ENCODE measurements around the gene ADAMTS12. TPM values are rescaled to one million over a fixed set of nuclear protein-coding genes. Genes with fewer than 3 reads are reported as not detected.

The ADAMTS12 gene
- total RNA-seq, 4 donors from 2014 or later: 0.60 to 4.1 (median 1.3) TPM

- H3K27me3 ChIP-seq: no peaks in the 10 kb centered on the region
- DNase-seq: no peak
- no peak overlapping the region for H3K27ac ChIP-seq
- WGBS, 2 donors (ENCODE audit: low coverage in 1 of 2): 87% methylated on average over 3 of the region's 3 CpGs; no CpG with 5 or more reads in 1 of the 2 donors
- TF ChIP-seq EP300 (IDR thresholded peaks at IDR 0.05; ENCODE audit: low read depth): no peak
- no peak for TF ChIP-seq POLR2A (IDR thresholded peaks at IDR 0.05)
- no peak for TF ChIP-seq POLR2AphosphoS5 (IDR thresholded peaks at IDR 0.05)
- no peak for TF ChIP-seq CTCF (IDR thresholded peaks at IDR 0.05)
- intact Hi-C loops (cut with DNase I; ENCODE audit: low total_unique reads) (no loop called here), in situ Hi-C loops (cut with MboI; ENCODE audit: low pct_ligation_motif_present in 1 of 4, low pct_unique_long_range_greater_than_20kb in 1 of 4, low sequenced_read_pairs in 3 of 4) (no loop called here)
- H3K4me1 ChIP-seq: no peaks in the 10 kb centered on the region
- no peaks in the 10 kb centered on the region for H3K36me3 ChIP-seq
- H3K9me3 ChIP-seq: no peaks in the 10 kb centered on the region
- no peak overlapping the region for H3K4me3 ChIP-seq
Observed at GRCh38 chr5:33531037-33531298, 360.8 kb downstream of the ADAMTS12 start.

DNA sequence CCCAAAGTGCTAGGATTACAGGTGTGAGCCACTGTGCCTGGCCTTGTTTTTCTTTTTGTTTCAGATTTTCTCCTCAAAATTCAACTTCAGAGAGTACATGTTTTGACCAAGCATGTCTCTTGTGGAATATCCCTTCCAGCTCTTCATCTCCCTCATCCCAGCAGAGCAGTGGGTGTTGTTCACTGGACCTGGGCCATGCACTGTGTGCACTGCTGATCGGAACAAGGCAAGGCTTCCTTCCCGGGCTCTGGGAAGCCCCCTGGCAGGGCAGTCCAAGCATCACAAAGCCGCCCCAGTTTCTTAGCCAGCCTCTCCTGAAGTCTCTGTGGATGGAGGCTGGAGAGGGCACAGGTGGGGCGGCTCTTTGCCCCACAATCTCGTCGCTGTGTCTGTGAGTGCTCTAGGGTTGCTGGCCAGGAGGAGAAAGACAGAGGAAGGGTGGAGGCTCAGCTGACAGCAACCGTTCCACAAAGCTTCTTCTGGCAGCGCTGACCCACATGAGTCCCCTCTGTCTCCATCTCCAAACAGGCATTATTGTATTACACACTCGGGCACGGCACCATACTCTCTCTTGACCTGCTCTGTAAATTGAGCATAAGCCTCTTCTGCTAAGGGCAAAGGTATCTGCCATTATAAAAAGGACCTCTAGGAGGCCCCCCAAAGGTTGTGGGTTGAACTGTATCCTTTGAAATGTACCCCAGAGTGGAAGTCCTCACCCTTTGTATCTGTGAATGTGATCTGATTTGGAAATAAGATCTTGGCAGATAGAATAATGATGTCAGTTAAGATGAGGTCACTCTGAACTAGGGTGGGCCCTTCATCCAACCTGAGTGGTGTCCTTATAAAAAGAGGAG, 361.4 kb downstream of the ADAMTS12 start:
- no peak for DNase-seq
- intact Hi-C loops (cut with DNase I; ENCODE audit: low total_unique reads) (no loop called here), in situ Hi-C loops (cut with MboI; ENCODE audit: low pct_ligation_motif_present in 1 of 4, low pct_unique_long_range_greater_than_20kb in 1 of 4, low sequenced_read_pairs in 3 of 4) (no loop called here)
- no peaks in the 10 kb centered on the region for H3K4me1 ChIP-seq
- H3K9me3 ChIP-seq: no peaks in the 10 kb centered on the region
- H3K36me3 ChIP-seq: no peaks in the 10 kb centered on the region
- no peak overlapping the region for H3K27ac ChIP-seq
- TF ChIP-seq CTCF (IDR thresholded peaks at IDR 0.05) (no peak), POLR2A (IDR thresholded peaks at IDR 0.05) (no peak), EP300 (IDR thresholded peaks at IDR 0.05; ENCODE audit: low read depth) (no peak), POLR2AphosphoS5 (IDR thresholded peaks at IDR 0.05) (no peak)
- WGBS, 2 donors (ENCODE audit: low coverage in 1 of 2): 83% methylated on average over 10 of the region's 10 CpGs; no CpG with 5 or more reads in 1 of the 2 donors
- H3K4me3 ChIP-seq: no peak overlapping the region
- H3K27me3 ChIP-seq: no peaks in the 10 kb centered on the region

DNA sequence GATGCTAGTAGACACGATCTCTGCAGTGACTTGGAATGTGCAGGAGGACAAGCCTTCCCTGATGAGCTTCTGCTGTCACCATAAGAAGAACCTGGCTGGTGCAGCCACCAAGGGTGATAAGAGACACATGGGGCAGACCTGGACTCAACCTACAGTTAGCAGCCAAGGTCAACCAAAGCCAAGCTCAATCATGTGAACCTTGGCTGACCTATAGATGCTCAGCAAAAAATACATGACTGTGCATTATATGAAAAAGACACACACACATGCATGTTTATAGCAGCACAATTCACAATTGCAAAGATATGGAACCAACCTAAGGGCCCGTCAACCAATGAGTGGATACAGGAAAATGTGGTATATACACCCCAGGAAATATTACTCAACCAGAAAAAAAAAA, 364.1 kb downstream of the ADAMTS12 start:
- intact Hi-C loops (cut with DNase I; ENCODE audit: low total_unique reads) (no loop called here), in situ Hi-C loops (cut with MboI; ENCODE audit: low pct_ligation_motif_present in 1 of 4, low pct_unique_long_range_greater_than_20kb in 1 of 4, low sequenced_read_pairs in 3 of 4) (no loop called here)
- TF ChIP-seq CTCF (IDR thresholded peaks at IDR 0.05) (no peak), POLR2A (IDR thresholded peaks at IDR 0.05) (no peak), EP300 (IDR thresholded peaks at IDR 0.05; ENCODE audit: low read depth) (no peak), POLR2AphosphoS5 (IDR thresholded peaks at IDR 0.05) (no peak)
- no peaks in the 10 kb centered on the region for H3K36me3 ChIP-seq
- H3K27ac ChIP-seq: no peak overlapping the region
- no peaks in the 10 kb centered on the region for H3K4me1 ChIP-seq
- no peaks in the 10 kb centered on the region for H3K27me3 ChIP-seq
- no peak overlapping the region for H3K4me3 ChIP-seq
- H3K9me3 ChIP-seq: no peaks in the 10 kb centered on the region
- 87 to 93% methylated on average over 1 to 2 of the region's 2 CpGs for WGBS, 2 donors (ENCODE audit: low coverage in 1 of 2)
- DNase-seq: no peak

DNA sequence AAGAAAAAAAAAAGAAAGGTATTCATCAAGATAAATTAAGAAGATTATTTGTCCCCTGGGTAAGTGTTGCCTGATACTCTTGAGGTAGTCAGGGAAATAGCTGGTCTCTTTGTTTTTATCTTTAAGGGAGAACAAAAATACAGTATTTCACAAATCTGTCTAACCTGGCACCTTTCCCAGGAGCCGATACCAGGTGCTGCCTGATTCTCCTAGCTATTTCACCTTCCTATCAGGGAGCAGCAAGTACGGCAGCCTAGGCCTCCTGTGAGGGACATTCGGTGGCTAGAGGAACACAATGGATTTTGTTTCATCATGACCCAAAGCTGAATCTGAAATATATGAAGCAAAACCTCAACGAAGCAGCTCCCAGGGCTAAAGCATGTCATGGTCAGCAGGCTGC, 365.0 kb downstream of the ADAMTS12 start:
- H3K27ac ChIP-seq: no peak overlapping the region
- H3K4me1 ChIP-seq: no peaks in the 10 kb centered on the region
- no peak for DNase-seq
- H3K9me3 ChIP-seq: no peaks in the 10 kb centered on the region
- WGBS, 2 donors (ENCODE audit: low coverage in 1 of 2): 50 to 56% methylated on average over 2 to 4 of the region's 4 CpGs
- in situ Hi-C loops (cut with MboI; ENCODE audit: low pct_ligation_motif_present in 1 of 4, low pct_unique_long_range_greater_than_20kb in 1 of 4, low sequenced_read_pairs in 3 of 4): no loop called here
- no peaks in the 10 kb centered on the region for H3K36me3 ChIP-seq
- H3K27me3 ChIP-seq: no peaks in the 10 kb centered on the region
- intact Hi-C loops (cut with DNase I; ENCODE audit: low total_unique reads): no loop called here
- H3K4me3 ChIP-seq: no peak overlapping the region
- TF ChIP-seq EP300 (IDR thresholded peaks at IDR 0.05; ENCODE audit: low read depth): no peak
- no peak for TF ChIP-seq POLR2A (IDR thresholded peaks at IDR 0.05)
- TF ChIP-seq CTCF (IDR thresholded peaks at IDR 0.05): no peak
- TF ChIP-seq POLR2AphosphoS5 (IDR thresholded peaks at IDR 0.05): no peak

Data from transverse colon (tissue), 4 donors.